ENCODE results near the gene AATF. TPM values are rescaled to one million over a fixed set of nuclear protein-coding genes. Genes with fewer than 3 reads are reported as not detected.

Gene AATF
- total and polyA plus RNA-seq, 2 of the 8 experiments (the other 6 are each of a cell fraction or from before 2014, with no cell fraction given): 20.1 to 62.8 TPM

GRCh38 chr17:36948717-36949460 lies at the start of gene AATF (continued):
- TF ChIP-seq SIN3A (conservative IDR thresholded peaks at IDR 0.05 in 1 of 2, IDR thresholded peaks at IDR 0.05 in 1 of 2; ENCODE audit: low read depth in 1 of 2, low read length in 2 of 2) (peak; percentile 59 to 76; a peak in 3 of 4 replicates), RAD21 (IDR thresholded peaks at IDR 0.05 in 1 of 2, conservative IDR thresholded peaks at IDR 0.05 in 1 of 2; ENCODE audit: low read depth in 2 of 2, low read length in 2 of 2) (no peak)

Data from H1 (cell line).